GM18519 (cell line): Measurements from ENCODE around the gene USP46.

ENCODE experiments used
- ATAC-seq: cut with Tn5 transposase; IDR thresholded peaks from one replicate; pipeline ENCODE4 v1.9.1; 2021; ENCODE audit warnings: mild to moderate bottlenecking, moderate library complexity; ENCODE audit not compliant: unreplicated experiment, low FRiP score

USP46 gene

GRCh38 chr4:52659001-52659721, at the start of gene USP46:
USP46 (minus strand) TSS chr4:52659301; CDS start chr4:52659150, 151 bp downstream.
- peak; percentile 60 for ATAC-seq

GRCh38 chr4:52704661-52705060, 45.6 kb upstream of the USP46 start:
- ATAC-seq: no peak

GRCh38 chr4:52704133-52704532, 45.0 kb upstream of the USP46 start:
- ATAC-seq: no peak

- ATAC-seq: peak; percentile 89
These were observed 42.1 kb upstream of the USP46 start for GRCh38 chr4:52701207-52701606.

- ATAC-seq: no peak
These were observed 35.8 kb upstream of the USP46 start for GRCh38 chr4:52694936-52695335.

- no peak for ATAC-seq
These were observed 34.4 kb upstream of the USP46 start for GRCh38 chr4:52693492-52693891.

DNA sequence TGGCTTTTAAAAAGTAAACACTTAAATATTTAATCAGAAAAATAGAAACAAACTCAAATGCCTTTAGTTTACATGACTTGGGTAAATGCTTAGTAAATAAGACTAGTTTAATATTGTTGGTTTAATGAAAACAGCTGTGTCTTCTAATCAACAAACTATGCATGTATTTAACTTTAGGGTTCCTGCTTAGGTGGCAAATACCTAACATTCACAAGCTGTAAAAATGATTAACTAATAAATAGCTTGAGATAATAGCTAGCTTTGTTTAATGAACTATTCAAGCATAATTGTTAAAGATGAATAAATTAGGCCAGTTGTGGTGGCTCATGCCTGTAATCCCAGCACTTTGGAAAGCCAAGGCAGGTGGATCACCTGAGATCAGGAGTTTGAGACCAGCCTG, 30.0 kb upstream of the USP46 start:
- no peak for ATAC-seq

- ATAC-seq: no peak
These were observed 28.6 kb upstream of the USP46 start for GRCh38 chr4:52687696-52688095.

- no peak for ATAC-seq
These were observed 26.2 kb upstream of the USP46 start for GRCh38 chr4:52685316-52685715.

DNA sequence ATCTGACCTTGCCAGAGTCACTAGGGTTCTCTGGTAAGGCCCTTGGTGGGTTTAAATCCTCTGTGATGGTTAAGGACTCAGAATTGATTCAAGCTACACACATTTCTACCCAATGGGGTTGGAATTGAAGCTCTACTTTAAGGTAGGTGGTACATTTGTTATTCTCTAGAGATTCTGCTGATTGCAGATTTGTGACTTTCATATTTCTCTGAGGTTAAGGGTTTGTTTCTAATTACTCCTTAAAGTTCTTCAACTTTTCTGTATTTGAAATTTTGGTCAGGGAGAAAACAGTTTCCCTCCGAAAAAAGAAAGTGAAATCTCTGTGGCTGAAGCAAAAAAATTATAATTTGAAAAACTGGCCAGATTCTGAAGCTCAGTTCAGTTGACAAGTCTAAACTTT, 25.8 kb upstream of the USP46 start:
- no peak for ATAC-seq

DNA sequence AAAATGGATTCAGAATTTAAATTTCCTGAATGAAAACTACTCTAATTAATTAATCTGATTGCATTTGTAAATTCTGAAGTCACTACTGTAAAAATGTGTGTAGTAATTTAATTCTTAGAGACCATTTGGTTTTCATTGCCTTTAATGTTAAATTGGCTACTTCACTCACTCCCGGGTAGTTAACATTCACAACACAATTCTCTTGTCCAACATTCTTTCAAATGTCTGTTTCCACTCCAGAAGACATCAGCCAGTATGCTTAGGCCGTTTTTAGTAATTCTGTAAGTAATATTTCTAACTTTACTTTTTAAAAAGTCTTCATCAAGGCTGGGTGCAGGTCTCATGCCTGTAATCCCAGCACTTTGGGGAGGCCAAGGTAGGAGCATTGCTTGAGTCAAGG, 21.3 kb upstream of the USP46 start:
- no peak for ATAC-seq

- ATAC-seq: no peak
These were observed 17.4 kb upstream of the USP46 start for GRCh38 chr4:52676536-52676935.

GRCh38 chr4:52675111-52675510, 16.0 kb upstream of the USP46 start:
- no peak for ATAC-seq

DNA sequence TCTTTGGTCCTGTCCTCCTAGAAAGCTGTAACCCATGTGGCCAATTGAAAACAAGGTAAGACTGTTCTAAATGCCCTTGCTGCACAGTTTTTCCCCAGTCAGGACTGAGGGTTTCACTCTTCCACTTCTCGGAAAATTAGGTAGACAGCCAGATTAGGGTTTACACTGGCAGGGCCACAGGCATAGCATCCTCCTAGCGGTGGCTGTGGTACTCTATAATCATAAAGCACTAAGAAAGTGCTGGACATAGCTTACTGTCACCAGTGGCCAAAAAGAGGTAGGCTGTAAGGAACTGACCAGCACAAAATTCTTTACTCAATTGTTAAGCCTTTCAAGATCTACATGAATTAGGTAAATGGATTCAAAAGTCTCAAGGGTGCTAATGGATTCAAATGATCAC, 11.6 kb upstream of the USP46 start:
- ATAC-seq: no peak

DNA sequence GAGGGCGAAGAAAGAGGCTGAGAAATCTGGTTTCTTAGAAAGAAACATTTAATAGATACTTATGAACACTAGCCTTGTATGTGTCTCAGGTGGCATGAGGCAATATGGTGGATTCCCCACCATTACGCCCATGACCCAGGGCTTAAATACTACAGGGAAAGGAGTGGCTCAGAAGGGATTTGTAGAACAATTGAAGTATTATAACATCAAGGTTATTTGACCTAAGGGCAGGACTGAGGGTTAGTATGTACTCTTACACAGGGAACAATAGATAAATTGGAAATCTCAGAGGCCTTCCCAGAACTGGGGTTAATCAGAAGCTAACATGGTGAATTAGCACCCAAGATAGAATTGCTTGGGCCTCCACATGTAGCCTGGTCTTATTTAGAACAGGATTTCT, 11.0 kb upstream of the USP46 start:
- no peak for ATAC-seq

DNA sequence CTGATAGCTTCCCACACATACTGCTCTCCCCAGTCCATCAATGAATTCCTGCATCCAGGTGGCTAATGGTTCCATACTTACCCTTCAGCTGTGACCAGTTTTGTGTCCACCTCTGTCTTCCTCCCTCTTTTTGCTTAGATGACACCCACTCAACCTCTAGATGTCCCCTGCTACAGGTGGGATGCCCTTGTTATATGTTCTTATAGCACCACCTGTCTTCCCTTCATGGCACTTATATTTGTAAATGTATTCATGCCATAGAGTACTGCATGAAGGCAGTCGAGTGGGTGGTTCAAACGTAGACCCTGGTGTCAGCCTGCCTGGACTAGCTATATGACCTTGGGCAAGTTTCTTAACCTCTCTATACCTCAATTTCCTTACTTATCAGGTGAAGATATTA, 6.5 kb upstream of the USP46 start:
- ATAC-seq: peak; percentile 82

DNA sequence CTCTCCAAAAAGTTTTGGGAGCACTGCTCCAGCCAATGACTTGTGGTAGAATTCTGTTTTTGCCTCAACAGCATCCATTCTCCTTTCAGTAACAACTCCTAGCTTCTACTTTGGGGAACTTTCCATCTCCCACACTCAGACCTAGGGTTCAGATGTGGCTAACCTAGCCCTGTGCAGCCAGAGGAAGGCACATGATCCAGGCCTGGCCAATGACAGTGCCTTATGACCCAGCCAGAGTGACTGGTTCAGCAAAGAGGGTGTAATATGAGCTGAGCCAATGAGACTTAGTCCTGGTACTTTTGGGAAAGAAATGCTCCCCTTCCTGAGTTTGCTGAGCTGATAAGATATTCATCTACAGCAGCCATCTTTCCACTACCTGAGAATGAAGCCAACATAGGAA, 5.4 kb upstream of the USP46 start:
- no peak for ATAC-seq

DNA sequence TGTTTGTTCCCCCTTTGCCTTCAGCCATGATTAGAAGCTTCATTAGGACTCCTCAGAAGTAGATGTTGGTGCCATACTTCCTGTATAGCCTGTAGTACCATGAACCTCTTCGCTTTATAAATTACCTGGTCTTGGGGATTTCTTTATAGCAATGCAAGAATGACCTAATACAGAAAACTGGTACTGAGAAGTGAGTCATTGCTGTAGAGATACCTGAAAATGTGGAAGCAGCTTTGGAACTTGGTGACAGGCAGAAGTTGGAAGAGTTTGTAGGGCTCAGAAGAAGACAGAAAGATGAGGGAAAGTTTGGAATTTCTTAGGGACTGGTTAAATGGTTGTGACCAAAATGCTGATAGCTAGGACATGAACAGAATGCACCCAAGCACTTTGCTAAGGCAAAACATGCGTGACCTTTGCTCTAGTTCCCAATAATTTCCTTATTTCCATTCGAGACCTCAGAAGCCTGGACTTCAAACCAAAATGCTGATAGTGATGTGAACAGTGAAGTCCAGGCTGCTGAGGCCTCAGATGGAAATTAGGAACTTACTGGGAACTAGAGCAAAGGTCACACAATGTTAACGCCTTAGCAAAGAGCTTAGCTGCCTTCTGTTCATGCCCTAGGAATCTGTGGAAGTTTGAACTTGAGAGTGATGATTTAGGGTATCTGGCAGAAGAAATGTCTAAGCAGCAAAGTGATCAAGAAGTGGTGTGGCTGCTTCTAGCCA, 3.0 kb upstream of the USP46 start:
- ATAC-seq: no peak

DNA sequence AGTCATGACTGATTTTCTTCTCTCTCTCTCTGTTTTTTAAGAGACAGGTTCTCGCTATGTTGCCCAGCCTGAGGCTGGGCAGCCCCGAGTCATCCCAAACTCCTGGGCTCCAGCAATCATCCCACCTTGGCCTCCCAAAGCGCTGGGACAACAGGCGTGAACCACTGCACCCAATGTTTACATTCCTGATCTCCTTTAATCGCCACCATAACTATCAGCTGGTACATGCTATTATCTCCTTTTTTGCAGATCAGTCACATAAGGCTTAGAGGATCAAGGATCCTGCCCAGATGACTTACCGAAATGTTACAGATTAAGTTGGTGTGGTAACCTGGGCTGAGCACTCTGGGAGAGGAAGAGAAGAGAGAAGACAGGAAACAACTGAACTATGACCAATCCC, 1.5 kb upstream of the USP46 start:
- ATAC-seq: no peak

GRCh38 chr4:52659722-52660261, 691 bp upstream of the USP46 start:
- no peak for ATAC-seq

DNA sequence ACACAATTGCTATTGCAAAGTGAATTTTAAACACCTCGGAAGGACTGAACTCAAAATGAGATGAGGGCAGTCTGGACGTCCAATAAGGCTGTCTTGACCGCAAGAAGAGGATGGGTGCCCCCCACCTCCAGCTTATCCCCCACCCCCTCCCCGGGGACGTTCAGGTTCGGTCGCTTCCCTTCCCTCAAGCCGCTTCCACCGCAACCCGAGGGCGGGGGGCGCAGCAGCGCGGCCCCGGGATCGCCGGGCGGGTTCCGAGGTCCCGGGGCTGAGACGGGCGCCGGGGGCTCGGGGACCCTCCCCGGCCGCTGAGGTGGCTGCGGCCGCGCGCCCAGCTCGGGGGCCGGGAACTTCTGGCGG, 480 bp downstream of the USP46 start:
- ATAC-seq: no peak
